ENCODE data around the gene TSPAN13. TPM values are rescaled to one million over a fixed set of nuclear protein-coding genes. Genes with fewer than 3 reads are reported as not detected.

The TSPAN13 gene
- total RNA-seq, 1 donor from 2014 or later = 36.7 TPM

DNA sequence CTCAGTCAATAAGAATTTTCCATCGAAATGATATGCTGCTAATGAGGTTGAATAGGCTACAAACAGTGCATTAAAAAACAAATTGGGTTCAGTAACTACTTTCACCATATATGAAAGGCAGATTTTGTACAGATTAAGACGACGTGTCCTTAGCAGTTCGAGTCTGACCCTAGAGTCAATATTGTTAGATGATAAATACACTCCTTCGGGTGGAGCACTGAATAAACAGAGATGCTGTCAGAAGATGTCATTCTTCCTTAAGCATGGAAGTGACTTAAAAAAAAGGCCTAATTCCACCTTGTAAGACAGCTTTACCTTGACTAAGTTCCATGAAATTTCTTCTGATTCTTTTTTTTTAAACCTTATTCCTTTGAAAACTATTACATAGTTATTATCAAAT is 57.0 kb downstream of the TSPAN13 start:
- no peaks in the 10 kb centered on the region for H3K9me3 Mint-ChIP-seq
- no peak overlapping the region for H3K27ac Mint-ChIP-seq (ENCODE audit: unreplicated experiment)
- H3K36me3 Mint-ChIP-seq (ENCODE audit: low read depth) = no peaks in the 10 kb centered on the region
- no peak overlapping the region for H3K4me3 Mint-ChIP-seq
- DNase-seq (ENCODE audit: low read depth, low spot score) = no peak
- TF ChIP-seq, protein P1, sequence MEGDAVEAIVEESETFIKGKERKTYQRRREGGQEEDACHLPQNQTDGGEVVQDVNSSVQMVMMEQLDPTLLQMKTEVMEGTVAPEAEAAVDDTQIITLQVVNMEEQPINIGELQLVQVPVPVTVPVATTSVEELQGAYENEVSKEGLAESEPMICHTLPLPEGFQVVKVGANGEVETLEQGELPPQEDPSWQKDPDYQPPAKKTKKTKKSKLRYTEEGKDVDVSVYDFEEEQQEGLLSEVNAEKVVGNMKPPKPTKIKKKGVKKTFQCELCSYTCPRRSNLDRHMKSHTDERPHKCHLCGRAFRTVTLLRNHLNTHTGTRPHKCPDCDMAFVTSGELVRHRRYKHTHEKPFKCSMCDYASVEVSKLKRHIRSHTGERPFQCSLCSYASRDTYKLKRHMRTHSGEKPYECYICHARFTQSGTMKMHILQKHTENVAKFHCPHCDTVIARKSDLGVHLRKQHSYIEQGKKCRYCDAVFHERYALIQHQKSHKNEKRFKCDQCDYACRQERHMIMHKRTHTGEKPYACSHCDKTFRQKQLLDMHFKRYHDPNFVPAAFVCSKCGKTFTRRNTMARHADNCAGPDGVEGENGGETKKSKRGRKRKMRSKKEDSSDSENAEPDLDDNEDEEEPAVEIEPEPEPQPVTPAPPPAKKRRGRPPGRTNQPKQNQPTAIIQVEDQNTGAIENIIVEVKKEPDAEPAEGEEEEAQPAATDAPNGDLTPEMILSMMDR (conservative IDR thresholded peaks at IDR 0.05) = no peak
- no peaks in the 10 kb centered on the region for H3K27me3 Mint-ChIP-seq (ENCODE audit: low read depth)
- no peaks in the 10 kb centered on the region for H3K4me1 Mint-ChIP-seq

DNA sequence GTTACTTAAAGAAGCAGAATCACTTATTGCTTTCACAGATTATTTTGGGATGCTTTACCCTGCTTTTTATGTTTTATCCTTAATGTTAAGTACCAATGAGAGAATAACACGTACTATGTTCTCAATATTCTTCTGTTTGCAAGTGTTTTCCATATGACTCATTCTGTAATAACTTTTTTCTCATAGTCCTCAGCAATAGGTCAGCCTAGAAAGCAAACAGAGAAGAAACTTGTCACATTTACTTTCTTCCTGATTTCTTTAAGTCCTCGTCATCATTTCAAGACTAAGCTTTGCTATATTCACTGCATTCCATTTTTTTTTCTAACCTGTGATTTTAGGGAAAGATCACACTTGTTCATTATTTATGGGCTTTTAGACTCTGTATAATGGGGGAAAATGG is 58.0 kb downstream of the TSPAN13 start:
- Mint-ChIP-seq H3K27me3 (ENCODE audit: low read depth) (no peaks in the 10 kb centered on the region), H3K36me3 (ENCODE audit: low read depth) (no peaks in the 10 kb centered on the region), H3K4me3 (no peak overlapping the region), H3K9me3 (no peaks in the 10 kb centered on the region), H3K27ac (ENCODE audit: unreplicated experiment) (no peak overlapping the region), H3K4me1 (no peaks in the 10 kb centered on the region)
- TF ChIP-seq, protein P1 (conservative IDR thresholded peaks at IDR 0.05) = no peak
- DNase-seq (ENCODE audit: low read depth, low spot score) = no peak

DNA sequence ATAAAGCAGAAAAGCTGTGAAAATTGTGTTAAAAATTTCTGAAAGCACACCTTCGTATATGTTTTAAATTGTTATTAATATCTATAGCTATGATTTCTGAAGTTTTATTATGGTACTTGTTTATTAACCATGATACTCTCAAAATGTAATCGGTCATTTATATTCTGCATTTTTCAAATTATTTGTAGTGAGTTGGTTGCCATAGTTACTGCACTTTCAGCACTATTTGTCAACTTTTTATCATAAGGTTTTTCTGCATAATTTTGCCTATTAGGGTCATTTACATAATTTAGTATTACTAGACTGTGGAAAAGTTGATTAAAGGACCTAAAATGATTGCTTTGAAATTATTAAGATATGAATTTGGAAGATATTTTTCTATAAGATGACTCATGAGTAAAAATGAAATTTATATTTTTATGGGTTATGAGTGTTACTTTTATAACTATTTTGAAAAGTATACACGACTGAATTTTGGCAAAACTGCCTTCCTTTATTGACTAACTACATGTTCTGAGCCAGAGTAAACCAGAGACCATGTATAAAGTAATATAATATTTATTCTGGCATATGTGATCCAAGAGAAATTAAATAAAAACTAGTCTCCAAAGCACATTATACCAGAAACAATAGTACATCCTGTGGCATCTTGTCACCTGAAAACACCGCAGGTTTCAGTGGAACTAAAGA is 59.1 kb downstream of the TSPAN13 start:
- no peak for DNase-seq (ENCODE audit: low read depth, low spot score)
- Mint-ChIP-seq H3K27ac (ENCODE audit: unreplicated experiment) (no peak overlapping the region), H3K4me1 (peaks cover 3% of the 10 kb centered on the region), H3K4me3 (no peak overlapping the region), H3K36me3 (ENCODE audit: low read depth) (no peaks in the 10 kb centered on the region), H3K27me3 (ENCODE audit: low read depth) (no peaks in the 10 kb centered on the region), H3K9me3 (no peaks in the 10 kb centered on the region)
- TF ChIP-seq, protein P1 (conservative IDR thresholded peaks at IDR 0.05) = no peak

DNA sequence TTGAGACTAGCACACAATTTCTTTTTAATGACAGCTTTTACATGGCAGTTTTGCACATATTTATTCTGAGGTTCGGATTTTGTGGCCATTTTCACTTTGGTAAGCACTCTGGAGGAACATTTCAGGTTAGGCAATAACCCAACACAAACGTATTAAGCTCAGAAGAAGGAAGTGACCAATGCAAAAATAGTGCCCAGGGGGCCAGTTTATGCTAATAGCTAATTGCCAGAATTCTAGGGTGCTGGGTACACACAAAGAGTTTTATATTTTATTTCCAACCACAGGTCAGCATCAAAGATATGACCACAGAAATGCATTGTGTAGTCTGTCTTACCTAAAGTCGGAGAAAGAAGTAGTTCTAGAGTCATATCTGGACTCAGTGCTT is 59.7 kb downstream of the TSPAN13 start:
- H3K9me3 Mint-ChIP-seq = peaks cover 2% of the 10 kb centered on the region
- no peaks in the 10 kb centered on the region for H3K36me3 Mint-ChIP-seq (ENCODE audit: low read depth)
- H3K27ac Mint-ChIP-seq (ENCODE audit: unreplicated experiment) = no peak overlapping the region
- H3K27me3 Mint-ChIP-seq (ENCODE audit: low read depth) = no peaks in the 10 kb centered on the region
- no peak overlapping the region for H3K4me3 Mint-ChIP-seq
- H3K4me1 Mint-ChIP-seq = peaks cover 6% of the 10 kb centered on the region
- TF ChIP-seq, protein P1 (conservative IDR thresholded peaks at IDR 0.05) = no peak
- no peak for DNase-seq (ENCODE audit: low read depth, low spot score)

DNA sequence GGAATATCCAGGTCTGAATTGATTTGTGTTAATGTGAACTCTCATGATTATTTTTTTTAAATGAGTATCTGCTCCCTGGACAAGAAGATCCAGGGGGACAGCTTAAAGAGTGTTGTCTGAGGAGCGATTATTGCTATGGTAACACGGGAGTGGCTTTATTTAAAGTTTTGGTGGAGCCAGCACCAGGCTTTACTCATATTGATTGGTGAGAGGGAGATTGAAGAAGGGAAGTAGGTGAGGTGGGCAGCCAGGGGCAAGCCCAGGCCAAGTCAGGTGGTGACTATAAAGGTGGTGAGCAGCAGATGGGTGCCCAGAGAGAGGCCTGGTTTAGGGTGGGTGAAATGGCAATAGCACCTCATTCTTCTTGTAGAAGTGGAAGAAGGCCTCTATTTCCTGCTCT is 61.4 kb downstream of the TSPAN13 start:
- no peak for DNase-seq (ENCODE audit: low read depth, low spot score)
- Mint-ChIP-seq H3K4me1 (peaks cover 6% of the 10 kb centered on the region), H3K36me3 (ENCODE audit: low read depth) (no peaks in the 10 kb centered on the region), H3K27ac (ENCODE audit: unreplicated experiment) (no peak overlapping the region), H3K9me3 (peaks cover 2% of the 10 kb centered on the region), H3K4me3 (no peak overlapping the region), H3K27me3 (ENCODE audit: low read depth) (no peaks in the 10 kb centered on the region)
- TF ChIP-seq, protein P1 (conservative IDR thresholded peaks at IDR 0.05) = no peak
